ENCODE measurements around the gene LCOR. TPM values are rescaled to one million over a fixed set of nuclear protein-coding genes. Genes with fewer than 3 reads are reported as not detected.
"Not testable (repeated sequence)": the region's sequence is repeated elsewhere in the genome, so short reads cannot be mapped to it uniquely, and the experiment has no call there.

The LCOR gene
- total and polyA plus RNA-seq, 4 donors: 2.5 to 31.2 (median 14.5) TPM

DNA sequence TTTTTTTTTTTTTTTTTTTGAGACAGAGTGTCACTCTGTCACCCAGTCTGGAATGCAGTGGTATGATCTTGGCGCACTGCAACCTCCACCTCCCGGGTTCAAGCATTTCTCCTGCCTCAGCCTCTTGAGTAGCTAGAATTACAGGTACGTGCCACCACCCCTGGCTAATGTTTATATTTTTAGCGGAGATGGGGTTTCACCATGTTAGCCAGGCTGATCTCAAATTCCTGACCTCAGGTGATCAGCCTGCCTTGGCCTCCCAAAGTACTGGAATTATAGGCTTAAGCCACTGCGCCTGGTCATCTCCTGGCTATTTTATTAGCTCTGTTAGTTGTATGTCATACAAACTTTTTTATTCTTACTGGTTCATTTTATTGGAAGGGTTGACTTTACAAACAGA lies 103.0 kb downstream of the LCOR start (continued):
- TF ChIP-seq, protein P1, sequence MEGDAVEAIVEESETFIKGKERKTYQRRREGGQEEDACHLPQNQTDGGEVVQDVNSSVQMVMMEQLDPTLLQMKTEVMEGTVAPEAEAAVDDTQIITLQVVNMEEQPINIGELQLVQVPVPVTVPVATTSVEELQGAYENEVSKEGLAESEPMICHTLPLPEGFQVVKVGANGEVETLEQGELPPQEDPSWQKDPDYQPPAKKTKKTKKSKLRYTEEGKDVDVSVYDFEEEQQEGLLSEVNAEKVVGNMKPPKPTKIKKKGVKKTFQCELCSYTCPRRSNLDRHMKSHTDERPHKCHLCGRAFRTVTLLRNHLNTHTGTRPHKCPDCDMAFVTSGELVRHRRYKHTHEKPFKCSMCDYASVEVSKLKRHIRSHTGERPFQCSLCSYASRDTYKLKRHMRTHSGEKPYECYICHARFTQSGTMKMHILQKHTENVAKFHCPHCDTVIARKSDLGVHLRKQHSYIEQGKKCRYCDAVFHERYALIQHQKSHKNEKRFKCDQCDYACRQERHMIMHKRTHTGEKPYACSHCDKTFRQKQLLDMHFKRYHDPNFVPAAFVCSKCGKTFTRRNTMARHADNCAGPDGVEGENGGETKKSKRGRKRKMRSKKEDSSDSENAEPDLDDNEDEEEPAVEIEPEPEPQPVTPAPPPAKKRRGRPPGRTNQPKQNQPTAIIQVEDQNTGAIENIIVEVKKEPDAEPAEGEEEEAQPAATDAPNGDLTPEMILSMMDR (IDR thresholded peaks at IDR 0.05; ENCODE audit: low read depth, low read length, missing input control): no peak
- no peak for TF ChIP-seq FOXA2 (IDR thresholded peaks at IDR 0.05)
- TF ChIP-seq NR2F2 (IDR thresholded peaks at IDR 0.05): no peak

DNA sequence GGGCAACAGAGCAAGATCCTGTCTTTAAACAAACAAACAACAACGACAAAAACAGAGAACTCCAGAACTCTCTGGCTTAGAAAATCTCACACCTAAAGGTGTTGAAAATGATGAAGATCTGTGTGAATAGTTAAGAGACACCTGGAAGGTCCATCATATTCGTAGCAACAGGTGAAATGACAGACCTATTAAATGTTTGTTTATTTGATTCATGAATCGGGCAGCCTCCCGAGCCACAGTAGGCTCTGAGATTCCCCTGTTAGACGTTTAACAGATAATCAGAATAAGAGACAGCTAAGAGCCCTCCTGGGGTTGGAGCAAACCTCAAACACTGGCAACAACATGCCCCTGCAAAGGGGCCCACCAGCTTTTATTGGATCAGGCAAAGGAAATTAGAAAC lies 103.7 kb downstream of the LCOR start:
- no peaks in the 10 kb centered on the region for H3K9me3 ChIP-seq (ENCODE audit: control insufficient read depth in 4 of 4, low read length in 3 of 4)
- H3K36me3 ChIP-seq (ENCODE audit: control insufficient read depth in 4 of 4, insufficient read depth in 3 of 4, low read depth in 1 of 4, low read length in 3 of 4): peaks cover 0 to 2% (median under 1%) of the 10 kb centered on the region in 4 donors
- no peak overlapping the region for H3K4me3 ChIP-seq (ENCODE audit: low read depth in 1 of 3, low read length in 3 of 3)
- no peak overlapping the region for H3K27ac ChIP-seq (ENCODE audit: low read depth in 1 of 2, low read length in 2 of 2)
- H3K4me1 ChIP-seq (ENCODE audit: control insufficient read depth in 4 of 4, insufficient read depth in 4 of 4, low read length in 3 of 4): no peaks in the 10 kb centered on the region
- no peak overlapping the region for H3K9ac ChIP-seq (ENCODE audit: low read depth in 1 of 2, low read length in 2 of 2)
- TF ChIP-seq, protein P1 (IDR thresholded peaks at IDR 0.05; ENCODE audit: low read depth, low read length, missing input control): no peak
- TF ChIP-seq RXRA (IDR thresholded peaks at IDR 0.05) (no peak), YY1 (IDR thresholded peaks at IDR 0.05) (no peak), SP1 (IDR thresholded peaks at IDR 0.05) (no peak), HNF4A (conservative IDR thresholded peaks at IDR 0.05) (no peak), TAF1 (conservative IDR thresholded peaks at IDR 0.05) (no peak), RAD21 (IDR thresholded peaks at IDR 0.05) (no peak), JUND (IDR thresholded peaks at IDR 0.05) (no peak)
- TF ChIP-seq, protein P2, sequence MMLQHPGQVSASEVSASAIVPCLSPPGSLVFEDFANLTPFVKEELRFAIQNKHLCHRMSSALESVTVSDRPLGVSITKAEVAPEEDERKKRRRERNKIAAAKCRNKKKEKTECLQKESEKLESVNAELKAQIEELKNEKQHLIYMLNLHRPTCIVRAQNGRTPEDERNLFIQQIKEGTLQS (IDR thresholded peaks at IDR 0.05): no peak
- TF ChIP-seq, protein P3, sequence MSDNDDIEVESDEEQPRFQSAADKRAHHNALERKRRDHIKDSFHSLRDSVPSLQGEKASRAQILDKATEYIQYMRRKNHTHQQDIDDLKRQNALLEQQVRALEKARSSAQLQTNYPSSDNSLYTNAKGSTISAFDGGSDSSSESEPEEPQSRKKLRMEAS (IDR thresholded peaks at IDR 0.05): no peak
- TF ChIP-seq, protein P4, sequence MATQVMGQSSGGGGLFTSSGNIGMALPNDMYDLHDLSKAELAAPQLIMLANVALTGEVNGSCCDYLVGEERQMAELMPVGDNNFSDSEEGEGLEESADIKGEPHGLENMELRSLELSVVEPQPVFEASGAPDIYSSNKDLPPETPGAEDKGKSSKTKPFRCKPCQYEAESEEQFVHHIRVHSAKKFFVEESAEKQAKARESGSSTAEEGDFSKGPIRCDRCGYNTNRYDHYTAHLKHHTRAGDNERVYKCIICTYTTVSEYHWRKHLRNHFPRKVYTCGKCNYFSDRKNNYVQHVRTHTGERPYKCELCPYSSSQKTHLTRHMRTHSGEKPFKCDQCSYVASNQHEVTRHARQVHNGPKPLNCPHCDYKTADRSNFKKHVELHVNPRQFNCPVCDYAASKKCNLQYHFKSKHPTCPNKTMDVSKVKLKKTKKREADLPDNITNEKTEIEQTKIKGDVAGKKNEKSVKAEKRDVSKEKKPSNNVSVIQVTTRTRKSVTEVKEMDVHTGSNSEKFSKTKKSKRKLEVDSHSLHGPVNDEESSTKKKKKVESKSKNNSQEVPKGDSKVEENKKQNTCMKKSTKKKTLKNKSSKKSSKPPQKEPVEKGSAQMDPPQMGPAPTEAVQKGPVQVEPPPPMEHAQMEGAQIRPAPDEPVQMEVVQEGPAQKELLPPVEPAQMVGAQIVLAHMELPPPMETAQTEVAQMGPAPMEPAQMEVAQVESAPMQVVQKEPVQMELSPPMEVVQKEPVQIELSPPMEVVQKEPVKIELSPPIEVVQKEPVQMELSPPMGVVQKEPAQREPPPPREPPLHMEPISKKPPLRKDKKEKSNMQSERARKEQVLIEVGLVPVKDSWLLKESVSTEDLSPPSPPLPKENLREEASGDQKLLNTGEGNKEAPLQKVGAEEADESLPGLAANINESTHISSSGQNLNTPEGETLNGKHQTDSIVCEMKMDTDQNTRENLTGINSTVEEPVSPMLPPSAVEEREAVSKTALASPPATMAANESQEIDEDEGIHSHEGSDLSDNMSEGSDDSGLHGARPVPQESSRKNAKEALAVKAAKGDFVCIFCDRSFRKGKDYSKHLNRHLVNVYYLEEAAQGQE (IDR thresholded peaks at IDR 0.05): no peak
- no peak for DNase-seq (ENCODE audit: low spot score)
- 95% methylated on average over 5 of the region's 5 CpGs for WGBS
- no peaks in the 10 kb centered on the region for H3K27me3 ChIP-seq (ENCODE audit: control insufficient read depth in 4 of 4, insufficient read depth in 4 of 4, low read length in 3 of 4)

DNA sequence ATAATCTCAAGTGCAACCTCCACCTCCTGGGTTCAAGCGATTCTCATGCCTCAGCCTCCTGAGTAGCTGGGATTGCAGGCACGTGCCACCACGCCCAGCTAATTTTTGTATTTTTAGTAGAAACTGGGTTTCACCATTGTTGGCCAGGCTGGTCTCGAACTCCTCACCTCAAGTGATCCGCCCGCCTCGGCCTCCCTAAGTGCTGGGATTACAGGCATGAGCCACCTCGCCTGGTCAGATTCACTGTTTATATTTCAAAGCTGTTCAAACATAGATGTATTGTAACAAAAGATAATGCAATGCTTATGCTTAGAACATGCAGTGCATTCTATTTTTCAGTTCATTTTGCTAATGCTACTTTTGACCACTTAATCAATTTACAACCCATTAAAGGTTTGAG lies 111.1 kb downstream of the LCOR start:
- not testable (repeated sequence) for H3K9ac ChIP-seq (ENCODE audit: low read depth in 1 of 2, low read length in 2 of 2); H3K9me3 ChIP-seq (ENCODE audit: control insufficient read depth in 4 of 4, low read length in 3 of 4); H3K27ac ChIP-seq (ENCODE audit: low read depth in 1 of 2, low read length in 2 of 2); DNase-seq (ENCODE audit: low spot score); H3K27me3 ChIP-seq (ENCODE audit: control insufficient read depth in 4 of 4, insufficient read depth in 4 of 4, low read length in 3 of 4); H3K4me3 ChIP-seq (ENCODE audit: low read depth in 1 of 3, low read length in 3 of 3); H3K4me1 ChIP-seq (ENCODE audit: control insufficient read depth in 4 of 4, insufficient read depth in 4 of 4, low read length in 3 of 4); H3K36me3 ChIP-seq (ENCODE audit: control insufficient read depth in 4 of 4, insufficient read depth in 3 of 4, low read depth in 1 of 4, low read length in 3 of 4)
- 96% methylated on average over 8 of the region's 8 CpGs for WGBS
